Spleen (tissue), 11 donors: ENCODE data around the gene TPM4. TPM values are rescaled to one million over a fixed set of nuclear protein-coding genes. Genes with fewer than 3 reads are reported as not detected.
A peak's percentile ranks its signal among the peaks of the same experiment; 100 is the strongest.

Source experiments
- DNase-seq: peaks from one replicate; pipeline ENCODE4 v3.0.0-alpha.2; 2020
- H3K27ac ChIP-seq, 8 donors: fragments of 200-600 bp; sonication (generic) in 7 of 8; 1 replicate in 4 of 8; 2 replicates in 4 of 8; pipeline versions ENCODE4 v1.5.0 to v1.8.0; 2016 to 2021; ENCODE audit warnings: inconsistent platforms in 4 of 8, mild to moderate bottlenecking in 4 of 8, moderate library complexity in 1 of 8
- H3K27me3 ChIP-seq, 7 donors: fragments of 200-600 bp; sonication (generic) in 6 of 7; replicated peaks in 1 of 7; 1 replicate in 4 of 7; 2 replicates in 3 of 7; pipeline versions ENCODE4 v1.5.0 to v1.8.0; 2016 to 2021; ENCODE audit warnings: inconsistent platforms in 3 of 7, mild to moderate bottlenecking in 1 of 7
- H3K36me3 ChIP-seq, 6 donors: fragments of 200-600 bp; sonication (generic) in 5 of 6; 1 replicate in 4 of 6; 2 replicates in 2 of 6; pipeline versions ENCODE4 v1.5.0 to v1.8.0; 2016 to 2021; ENCODE audit warnings: inconsistent platforms in 2 of 6
- H3K4me1 ChIP-seq, 6 donors: fragments of 200-600 bp; sonication (generic) in 5 of 6; 1 replicate in 3 of 6; 2 replicates in 3 of 6; pipeline versions ENCODE4 v1.5.0 to v1.8.0; 2016 to 2021; ENCODE audit warnings: inconsistent platforms in 3 of 6
- H3K4me3 ChIP-seq, 8 donors: fragments of 200-600 bp; sonication (generic) in 7 of 8; 1 replicate in 4 of 8; 2 replicates in 4 of 8; pipeline versions ENCODE4 v1.5.0 to v1.8.0; 2016 to 2021; ENCODE audit warnings: inconsistent platforms in 4 of 8, mild to moderate bottlenecking in 4 of 8, moderate library complexity in 2 of 8
- H3K9me3 ChIP-seq, 8 donors: fragments of 200-600 bp; sonication (generic) in 7 of 8; 1 replicate in 4 of 8; 2 replicates in 4 of 8; pipeline versions ENCODE4 v1.5.0 to v1.8.0; 2016 to 2021; ENCODE audit warnings: inconsistent platforms in 4 of 8
- CTCF ChIP-seq, 11 experiments: fragments of 200-600 bp in 7 of 11; fragments of 450-650 bp in 4 of 11; sonication (generic) in 4 of 11; IDR thresholded peaks in 8 of 11; conservative IDR thresholded peaks in 3 of 11; 1 replicate in 7 of 11; 2 replicates in 4 of 11; pipeline versions ENCODE4 v1.4.0 to v1.8.0; 2016 to 2021; ENCODE audit warnings: antibody characterized with exemption in 11 of 11, inconsistent platforms in 4 of 11, mild to moderate bottlenecking in 1 of 11
- POLR2A ChIP-seq, 3 donors: fragments of 450-650 bp; IDR thresholded peaks; one replicate each; pipeline ENCODE4 v1.5.1; 2017; ENCODE audit warnings: antibody characterized with exemption in 3 of 3, mild to moderate bottlenecking in 1 of 3
- POLR2AphosphoS5 ChIP-seq, 3 donors: sonication (generic); formaldehyde crosslinking; IDR thresholded peaks; one replicate each; pipeline ENCODE4 v1.5.1; 2017; ENCODE audit warnings: antibody characterized with exemption in 3 of 3
- WGBS, 5 donors: extraction: QIAGEN DNeasy Blood & Tissue Kit in 3 of 5; methylation state at CpG; one replicate each; pipeline versions ENCODE4 v1.1.5 to v1.1.7; 2013 to 2018; 5-methylcytosine and 5-hydroxymethylcytosine counted together
- intact Hi-C: fragments of 100-400 bp; cut with DNase I; formaldehyde crosslinking; loops from one replicate; pipeline ENCODE4 v1.15.0; 2023; ENCODE audit warnings: low total_unique reads
- polyA plus RNA-seq, 3 donors: library from polyadenylated mRNA; stranded (reverse); fragments of 200-250 nt; gene quantifications; one replicate each; pipeline ENCODE4 v1.2.1, GENCODE V29; 2013
- total RNA-seq, 7 donors: library from RNA; depleted of rRNA in 3 of 7; stranded (reverse); fragments of >200 nt in 3 of 7; fragmentation: NEBNext Ultra II Directional in 4 of 7; extraction: Animal tissue kit (Norgen Biotek cat#: 25700) in 4 of 7; gene quantifications; one replicate each; pipeline versions ENCODE4 v1.1.0 to v1.2.1, GENCODE V29; 2016 to 2021
- donor health status: healthy with polysubstance abuse.
- donor health status: DM: no; HTN: no; CAD: no; lungs with moderate emphysema.
- donor health status: DM: no; HTN: no; CAD: no.
- donor health status: Bipolar disorder and iron deficiency.
- donor health status: healthy.
- donor health status: DM: no; HTN: no; CAD: no.
- donor health status: DM: yes; HTN: yes; CAD: no.

The TPM4 gene
- total and polyA plus RNA-seq, 10 donors, result 181 to 760 (median 418) TPM

GRCh38 chr19:16089010-16089846 lies 12.9 kb downstream of the TPM4 start:
- peak overlapping the region in 5 of 8 donors; percentile 48 to 86 (median 84) for H3K27ac ChIP-seq
- no peaks in the 10 kb centered on the region for H3K27me3 ChIP-seq
- intact Hi-C loops, result no loop called here
- WGBS, 5 donors, result 71 to 84% (median 71%) methylated on average over 10 of the region's 10 CpGs
- H3K9me3 ChIP-seq, result no peaks in the 10 kb centered on the region
- peaks cover 13 to 100% (median 94%) of the 10 kb centered on the region in 6 donors for H3K36me3 ChIP-seq
- peaks cover 38 to 96% (median 69%) of the 10 kb centered on the region in 6 donors for H3K4me1 ChIP-seq
- H3K4me3 ChIP-seq, result no peak overlapping the region
- TF ChIP-seq POLR2AphosphoS5 (IDR thresholded peaks at IDR 0.05) (no peak), CTCF (IDR thresholded peaks at IDR 0.05 in 8 of 11, conservative IDR thresholded peaks at IDR 0.05 in 3 of 11) (no peak), POLR2A (IDR thresholded peaks at IDR 0.05) (no peak)
- no peak for DNase-seq

GRCh38 chr19:16091546-16092475 lies 15.5 kb downstream of the TPM4 start:
- no peak for DNase-seq
- peaks cover 18 to 100% (median 99%) of the 10 kb centered on the region in 6 donors for H3K36me3 ChIP-seq
- H3K4me1 ChIP-seq, result peaks cover 25 to 96% (median 67%) of the 10 kb centered on the region in 6 donors
- H3K27me3 ChIP-seq, result no peaks in the 10 kb centered on the region
- H3K4me3 ChIP-seq, result no peak overlapping the region
- H3K9me3 ChIP-seq, result no peaks in the 10 kb centered on the region
- intact Hi-C loops, result no loop called here
- 93 to 98% (median 94%) methylated on average over 13 of the region's 13 CpGs for WGBS, 5 donors
- TF ChIP-seq POLR2A (IDR thresholded peaks at IDR 0.05) (no peak), POLR2AphosphoS5 (IDR thresholded peaks at IDR 0.05) (peak in 1 of 3 donors; percentile 18), CTCF (IDR thresholded peaks at IDR 0.05 in 8 of 11, conservative IDR thresholded peaks at IDR 0.05 in 3 of 11) (no peak)
- H3K27ac ChIP-seq, result peak overlapping the region in 4 of 8 donors; percentile 3 to 73 (median 32)

- no peaks in the 10 kb centered on the region for H3K9me3 ChIP-seq
- WGBS, 5 donors, result 65 to 74% (median 68%) methylated on average over 10 of the region's 10 CpGs
- no peaks in the 10 kb centered on the region for H3K27me3 ChIP-seq
- TF ChIP-seq CTCF (IDR thresholded peaks at IDR 0.05 in 8 of 11, conservative IDR thresholded peaks at IDR 0.05 in 3 of 11) (no peak), POLR2A (IDR thresholded peaks at IDR 0.05) (no peak), POLR2AphosphoS5 (IDR thresholded peaks at IDR 0.05) (no peak)
- no peak for DNase-seq
- peaks cover 14 to 100% (median 97%) of the 10 kb centered on the region in 6 donors for H3K36me3 ChIP-seq
- peaks cover 6 to 87% (median 50%) of the 10 kb centered on the region in 6 donors for H3K4me1 ChIP-seq
- intact Hi-C loops, result no loop called here
- peak overlapping the region; percentile 10 to 73 (median 60) for H3K27ac ChIP-seq
- no peak overlapping the region for H3K4me3 ChIP-seq
Measured at GRCh38 chr19:16094360-16095070, 18.2 kb downstream of the TPM4 start.
